ENCODE results near the gene OTOS.

Gene OTOS

DNA sequence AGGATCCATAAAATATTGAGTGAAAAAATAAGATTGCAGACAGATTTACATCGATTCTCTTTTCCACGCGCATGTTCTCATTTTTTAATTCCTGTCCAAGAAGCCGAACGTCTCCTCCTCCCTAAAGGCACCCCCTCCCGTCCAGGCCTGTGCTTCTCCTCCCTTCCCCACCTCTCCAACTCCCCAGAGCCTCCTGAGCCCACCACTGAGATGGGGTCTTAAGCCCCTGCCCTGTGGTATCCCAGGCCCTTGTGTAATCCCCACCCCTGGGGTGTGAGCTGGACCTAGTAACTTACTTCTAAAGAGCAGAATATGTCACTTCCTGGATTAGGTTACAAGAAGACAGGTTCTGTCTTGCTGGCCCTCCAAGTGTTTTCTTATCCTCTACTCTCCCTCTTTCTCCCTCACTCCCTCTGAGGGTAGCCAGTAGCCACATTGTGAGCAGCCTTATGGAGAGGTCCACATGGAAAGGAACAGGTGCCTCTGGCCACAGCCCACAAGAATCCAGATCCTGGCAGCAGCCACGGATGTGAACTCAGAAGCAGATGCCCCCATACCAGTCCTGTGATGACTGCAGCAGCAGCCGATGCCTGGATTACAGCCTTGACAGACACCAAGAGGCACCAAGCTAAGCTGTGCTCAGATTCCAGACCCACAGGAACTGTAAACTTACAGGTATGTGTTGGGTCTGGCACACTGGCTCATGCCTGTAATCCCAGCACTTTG lies 39.6 kb upstream of the OTOS start:
- peaks cover 0 to 2% (median 0%) of the 10 kb centered on the region in 5 donors for H3K4me1 ChIP-seq (ENCODE audit: control insufficient read depth in 5 of 5, insufficient read depth in 5 of 5, low read length in 5 of 5)
- no peak overlapping the region for H3K27ac ChIP-seq (ENCODE audit: low read depth, low read length)
- H3K9me3 ChIP-seq (ENCODE audit: control insufficient read depth in 5 of 5, low read length in 5 of 5) = no peaks in the 10 kb centered on the region
- H3K36me3 ChIP-seq (ENCODE audit: control insufficient read depth in 5 of 5, insufficient read depth in 5 of 5, low read length in 5 of 5) = no peaks in the 10 kb centered on the region
- H3K27me3 ChIP-seq (ENCODE audit: control insufficient read depth in 5 of 5, insufficient read depth in 4 of 5, low read length in 5 of 5) = peaks cover 0 to 28% (median 26%) of the 10 kb centered on the region in 5 donors
- H3K4me3 ChIP-seq (ENCODE audit: low read depth in 1 of 5, low read length in 5 of 5) = no peak overlapping the region
- no peak overlapping the region for H3K9ac ChIP-seq (ENCODE audit: low read length in 5 of 5)

DNA sequence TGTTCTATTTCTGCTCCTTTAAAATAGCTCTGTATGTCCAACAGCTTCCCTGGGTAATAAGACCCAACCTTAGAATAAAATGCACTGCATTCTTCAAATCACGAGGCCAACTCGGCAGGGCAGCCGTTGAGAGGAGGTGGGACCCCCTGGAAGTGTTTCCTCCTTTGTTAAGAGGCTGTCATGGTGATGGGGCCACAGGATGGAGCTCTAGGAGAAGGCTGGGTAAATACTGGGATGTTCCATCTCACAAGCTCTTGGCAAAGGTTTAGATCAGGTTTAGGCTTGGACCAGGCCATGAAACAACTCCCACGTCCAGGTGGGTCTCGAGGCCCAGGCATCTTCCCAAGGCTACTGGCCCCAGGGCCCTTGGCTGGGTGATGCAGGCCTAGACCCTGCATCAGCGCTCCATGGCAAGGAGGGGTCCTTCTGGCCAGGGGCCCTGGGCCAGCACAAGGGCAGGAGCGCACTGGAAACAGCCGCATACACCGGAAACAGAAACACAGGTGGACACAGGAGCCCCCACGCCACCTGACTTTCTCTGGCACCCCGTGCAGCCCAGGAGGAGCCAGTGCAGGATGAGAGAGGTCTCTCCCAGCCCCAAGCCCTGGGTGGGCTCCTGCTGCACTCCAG lies 38.8 kb upstream of the OTOS start:
- H3K36me3 ChIP-seq (ENCODE audit: control insufficient read depth in 5 of 5, insufficient read depth in 5 of 5, low read length in 5 of 5) = no peaks in the 10 kb centered on the region
- H3K4me3 ChIP-seq (ENCODE audit: low read depth in 1 of 5, low read length in 5 of 5) = no peak overlapping the region
- no peak overlapping the region for H3K9ac ChIP-seq (ENCODE audit: low read length in 5 of 5)
- peaks cover 5 to 31% (median 22%) of the 10 kb centered on the region in 5 donors for H3K27me3 ChIP-seq (ENCODE audit: control insufficient read depth in 5 of 5, insufficient read depth in 4 of 5, low read length in 5 of 5)
- peaks cover 0 to 2% (median 0%) of the 10 kb centered on the region in 5 donors for H3K4me1 ChIP-seq (ENCODE audit: control insufficient read depth in 5 of 5, insufficient read depth in 5 of 5, low read length in 5 of 5)
- H3K9me3 ChIP-seq (ENCODE audit: control insufficient read depth in 5 of 5, low read length in 5 of 5) = no peaks in the 10 kb centered on the region
- no peak overlapping the region for H3K27ac ChIP-seq (ENCODE audit: low read depth, low read length)

DNA sequence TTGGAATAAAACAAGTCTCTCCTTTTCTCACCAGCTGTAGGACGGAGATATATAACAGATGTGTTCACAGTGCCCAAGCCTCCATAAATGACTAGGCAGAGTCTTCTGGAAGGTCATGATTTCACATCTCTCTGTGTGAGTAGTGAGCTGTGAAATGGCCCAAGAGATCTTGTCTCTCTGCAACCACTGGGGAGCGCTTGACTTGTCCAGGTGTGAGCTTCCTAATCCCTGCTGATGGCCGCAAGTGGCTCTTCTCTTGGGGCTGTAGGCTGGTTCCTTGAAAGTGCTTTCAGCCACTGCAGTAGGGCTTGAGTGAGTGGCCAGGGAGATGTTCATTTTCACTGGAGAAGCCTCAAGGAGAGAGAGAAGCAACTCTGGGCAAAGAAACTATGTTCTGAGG lies 38.1 kb upstream of the OTOS start:
- Histone ChIP-seq H3K4me1 (ENCODE audit: control insufficient read depth in 5 of 5, insufficient read depth in 5 of 5, low read length in 5 of 5) (peaks cover 0 to 2% (median 0%) of the 10 kb centered on the region in 5 donors), H3K9ac (ENCODE audit: low read length in 5 of 5) (no peak overlapping the region), H3K27ac (ENCODE audit: low read depth, low read length) (no peak overlapping the region), H3K36me3 (ENCODE audit: control insufficient read depth in 5 of 5, insufficient read depth in 5 of 5, low read length in 5 of 5) (no peaks in the 10 kb centered on the region), H3K4me3 (ENCODE audit: low read depth in 1 of 5, low read length in 5 of 5) (no peak overlapping the region), H3K27me3 (ENCODE audit: control insufficient read depth in 5 of 5, insufficient read depth in 4 of 5, low read length in 5 of 5) (peaks cover 5 to 33% (median 22%) of the 10 kb centered on the region in 5 donors), H3K9me3 (ENCODE audit: control insufficient read depth in 5 of 5, low read length in 5 of 5) (no peaks in the 10 kb centered on the region)

DNA sequence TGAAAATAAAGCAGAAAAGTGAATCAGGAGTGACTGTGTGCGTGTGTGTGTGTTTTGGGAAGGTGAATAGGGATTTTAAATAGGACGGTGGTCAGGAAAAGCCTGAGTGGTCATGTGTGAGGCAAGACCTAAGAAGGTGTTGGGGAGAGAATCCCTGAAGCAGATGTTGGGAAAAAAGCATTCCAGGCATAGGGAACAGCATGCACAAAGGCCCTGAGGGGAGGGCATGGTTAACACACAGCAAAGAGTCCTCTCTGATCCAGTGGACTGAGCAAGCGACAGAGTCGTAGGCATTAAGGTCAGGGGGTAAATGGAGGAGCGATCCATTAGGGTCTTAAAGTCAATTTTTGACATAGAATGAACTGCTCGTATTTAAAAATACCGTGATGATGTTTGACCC lies 34.0 kb upstream of the OTOS start:
- Histone ChIP-seq H3K4me3 (ENCODE audit: low read depth in 1 of 5, low read length in 5 of 5) (no peak overlapping the region), H3K27ac (ENCODE audit: low read depth, low read length) (no peak overlapping the region), H3K9ac (ENCODE audit: low read length in 5 of 5) (no peak overlapping the region), H3K9me3 (ENCODE audit: control insufficient read depth in 5 of 5, low read length in 5 of 5) (no peaks in the 10 kb centered on the region), H3K4me1 (ENCODE audit: control insufficient read depth in 5 of 5, insufficient read depth in 5 of 5, low read length in 5 of 5) (no peaks in the 10 kb centered on the region), H3K36me3 (ENCODE audit: control insufficient read depth in 5 of 5, insufficient read depth in 5 of 5, low read length in 5 of 5) (no peaks in the 10 kb centered on the region), H3K27me3 (ENCODE audit: control insufficient read depth in 5 of 5, insufficient read depth in 4 of 5, low read length in 5 of 5) (peaks cover 5 to 25% (median 8%) of the 10 kb centered on the region in 5 donors)

DNA sequence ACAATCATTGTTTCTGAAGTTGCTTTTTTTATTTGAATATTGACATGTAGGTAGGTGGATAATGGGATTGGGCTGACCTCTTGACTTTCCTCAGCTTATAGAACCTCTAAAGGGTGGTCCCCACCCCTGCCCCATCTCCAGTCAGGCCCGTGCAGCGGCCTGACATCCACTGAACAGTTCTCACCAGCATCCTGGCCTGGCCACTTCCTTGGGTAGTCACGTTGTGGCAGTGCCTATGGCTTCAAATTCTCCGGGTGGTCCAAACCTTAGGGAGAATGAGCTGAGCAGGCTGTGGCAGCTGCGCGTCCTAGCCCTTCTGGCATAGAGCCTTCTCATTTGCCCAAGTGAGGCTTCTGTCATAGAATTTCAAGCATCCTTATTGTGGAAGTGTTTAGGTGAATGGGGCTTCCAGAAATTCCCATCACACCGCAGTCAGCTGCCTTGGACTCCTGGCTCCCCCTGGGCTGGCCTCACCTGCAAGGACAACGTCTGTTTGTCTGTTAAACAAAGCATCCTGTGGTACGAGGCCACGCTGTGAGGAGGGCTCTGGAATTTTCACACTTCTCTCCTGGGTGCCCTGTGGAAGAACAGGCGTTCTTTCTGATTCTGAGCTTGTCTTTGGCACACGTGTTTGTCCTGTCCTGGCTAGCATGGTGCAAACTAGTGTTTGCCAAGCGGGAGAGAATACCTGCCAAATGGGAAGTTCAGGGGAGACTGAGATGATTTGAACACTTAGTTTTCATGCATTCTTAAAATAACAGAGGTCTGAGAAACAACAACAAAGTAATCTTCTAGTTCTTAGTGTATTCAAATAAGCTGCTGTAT lies 31.8 kb upstream of the OTOS start:
- no peak overlapping the region for H3K27ac ChIP-seq (ENCODE audit: low read depth, low read length)
- no peak overlapping the region for H3K4me3 ChIP-seq (ENCODE audit: low read depth in 1 of 5, low read length in 5 of 5)
- H3K9ac ChIP-seq (ENCODE audit: low read length in 5 of 5) = no peak overlapping the region
- H3K4me1 ChIP-seq (ENCODE audit: control insufficient read depth in 5 of 5, insufficient read depth in 5 of 5, low read length in 5 of 5) = no peaks in the 10 kb centered on the region
- H3K36me3 ChIP-seq (ENCODE audit: control insufficient read depth in 5 of 5, insufficient read depth in 5 of 5, low read length in 5 of 5) = no peaks in the 10 kb centered on the region
- H3K27me3 ChIP-seq (ENCODE audit: control insufficient read depth in 5 of 5, insufficient read depth in 4 of 5, low read length in 5 of 5) = peaks cover 7 to 29% (median 11%) of the 10 kb centered on the region in 5 donors
- H3K9me3 ChIP-seq (ENCODE audit: control insufficient read depth in 5 of 5, low read length in 5 of 5) = no peaks in the 10 kb centered on the region

DNA sequence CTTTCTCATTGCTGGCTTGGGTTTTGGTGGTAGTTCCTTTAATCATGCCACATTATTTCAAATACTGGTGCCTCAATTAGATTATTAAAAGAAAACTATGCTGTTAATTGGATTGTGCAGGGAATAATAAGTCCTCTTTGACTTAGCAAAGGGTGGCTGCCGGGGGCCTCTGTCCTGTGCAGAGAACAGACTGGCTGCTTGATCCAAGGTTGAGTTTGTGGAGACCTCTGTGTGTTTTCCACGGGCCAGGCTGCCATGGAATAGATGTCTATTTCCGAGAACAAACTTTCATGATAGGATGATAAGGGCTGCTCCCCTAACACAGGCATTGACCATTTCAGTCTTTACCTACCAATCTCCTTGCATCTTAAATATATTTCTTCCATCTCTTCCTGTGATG lies 30.4 kb upstream of the OTOS start:
- Histone ChIP-seq H3K27ac (ENCODE audit: low read depth, low read length) (no peak overlapping the region), H3K9me3 (ENCODE audit: control insufficient read depth in 5 of 5, low read length in 5 of 5) (no peaks in the 10 kb centered on the region), H3K27me3 (ENCODE audit: control insufficient read depth in 5 of 5, insufficient read depth in 4 of 5, low read length in 5 of 5) (peaks cover 4 to 40% (median 19%) of the 10 kb centered on the region in 5 donors), H3K36me3 (ENCODE audit: control insufficient read depth in 5 of 5, insufficient read depth in 5 of 5, low read length in 5 of 5) (no peaks in the 10 kb centered on the region), H3K4me1 (ENCODE audit: control insufficient read depth in 5 of 5, insufficient read depth in 5 of 5, low read length in 5 of 5) (no peaks in the 10 kb centered on the region), H3K9ac (ENCODE audit: low read length in 5 of 5) (no peak overlapping the region), H3K4me3 (ENCODE audit: low read depth in 1 of 5, low read length in 5 of 5) (no peak overlapping the region)

DNA sequence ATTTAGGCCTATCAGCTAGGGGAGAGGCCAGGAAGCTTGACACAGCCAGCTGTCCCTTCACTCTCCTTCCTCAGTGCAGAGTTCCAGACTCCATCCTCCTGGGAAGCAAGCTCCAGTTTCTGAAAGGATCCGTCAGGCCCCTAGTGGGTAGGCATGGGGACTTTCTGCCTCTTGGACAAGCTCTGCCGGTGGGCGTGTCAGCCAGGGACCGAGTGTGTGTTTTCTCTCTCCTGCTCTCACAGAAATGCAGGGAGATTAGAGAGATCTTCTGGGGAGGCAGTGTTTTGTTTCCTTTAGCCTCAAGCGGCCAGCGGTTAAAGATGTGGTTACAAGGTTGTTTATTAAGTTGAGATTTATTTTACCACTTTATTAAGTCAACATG lies 29.9 kb upstream of the OTOS start:
- no peak overlapping the region for H3K4me3 ChIP-seq (ENCODE audit: low read depth in 1 of 5, low read length in 5 of 5)
- no peaks in the 10 kb centered on the region for H3K9me3 ChIP-seq (ENCODE audit: control insufficient read depth in 5 of 5, low read length in 5 of 5)
- H3K9ac ChIP-seq (ENCODE audit: low read length in 5 of 5) = no peak overlapping the region
- no peaks in the 10 kb centered on the region for H3K4me1 ChIP-seq (ENCODE audit: control insufficient read depth in 5 of 5, insufficient read depth in 5 of 5, low read length in 5 of 5)
- no peaks in the 10 kb centered on the region for H3K36me3 ChIP-seq (ENCODE audit: control insufficient read depth in 5 of 5, insufficient read depth in 5 of 5, low read length in 5 of 5)
- no peak overlapping the region for H3K27ac ChIP-seq (ENCODE audit: low read depth, low read length)
- H3K27me3 ChIP-seq (ENCODE audit: control insufficient read depth in 5 of 5, insufficient read depth in 4 of 5, low read length in 5 of 5) = peaks cover 4 to 40% (median 19%) of the 10 kb centered on the region in 5 donors

DNA sequence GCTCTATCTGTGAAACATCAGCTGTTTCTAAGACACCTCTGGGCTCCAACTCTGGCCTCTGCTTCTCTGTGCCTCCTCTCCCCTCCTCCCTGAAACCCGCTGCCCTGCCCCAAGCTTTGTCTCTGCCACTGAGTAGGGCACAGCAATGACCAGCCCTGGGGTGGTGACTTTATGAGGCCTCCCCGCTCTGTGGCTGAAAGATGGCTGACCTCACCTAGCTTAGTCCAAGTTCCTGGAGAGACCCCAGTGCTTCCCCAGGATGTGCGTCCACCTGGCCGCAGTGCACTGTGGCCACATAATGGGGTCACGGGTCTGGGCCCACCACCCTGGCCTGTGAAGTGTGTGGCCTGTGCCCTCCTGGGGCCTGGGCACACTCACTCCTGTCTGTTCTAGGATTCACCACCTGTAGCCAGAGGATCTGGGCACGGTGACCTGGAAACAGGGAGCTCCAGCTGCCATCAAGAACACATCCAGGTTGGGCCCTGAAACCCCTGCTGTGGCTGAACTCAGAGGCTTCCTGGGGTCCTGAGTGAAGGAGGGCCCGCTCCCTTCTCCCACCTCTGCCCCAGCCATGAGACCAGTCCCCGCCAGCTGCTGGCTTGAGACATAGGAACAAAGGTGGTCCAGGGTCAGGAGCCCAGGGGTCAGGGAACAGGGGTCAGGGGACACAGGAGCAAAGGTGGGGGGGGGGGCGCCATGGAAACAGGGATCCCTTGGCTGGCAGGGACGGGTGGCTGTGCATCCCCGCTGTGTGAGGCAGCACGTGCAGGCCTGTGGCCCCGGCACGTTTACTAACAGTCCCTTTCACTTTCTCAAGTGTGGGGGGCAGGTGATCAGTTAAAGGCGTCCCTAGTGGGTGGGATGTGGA lies 29.3 kb upstream of the OTOS start:
- H3K9me3 ChIP-seq (ENCODE audit: control insufficient read depth in 5 of 5, low read length in 5 of 5) = no peaks in the 10 kb centered on the region
- no peaks in the 10 kb centered on the region for H3K4me1 ChIP-seq (ENCODE audit: control insufficient read depth in 5 of 5, insufficient read depth in 5 of 5, low read length in 5 of 5)
- no peak overlapping the region for H3K9ac ChIP-seq (ENCODE audit: low read length in 5 of 5)
- H3K27ac ChIP-seq (ENCODE audit: low read depth, low read length) = no peak overlapping the region
- H3K4me3 ChIP-seq (ENCODE audit: low read depth in 1 of 5, low read length in 5 of 5) = no peak overlapping the region
- peaks cover 4 to 40% (median 19%) of the 10 kb centered on the region in 5 donors for H3K27me3 ChIP-seq (ENCODE audit: control insufficient read depth in 5 of 5, insufficient read depth in 4 of 5, low read length in 5 of 5)
- no peaks in the 10 kb centered on the region for H3K36me3 ChIP-seq (ENCODE audit: control insufficient read depth in 5 of 5, insufficient read depth in 5 of 5, low read length in 5 of 5)

DNA sequence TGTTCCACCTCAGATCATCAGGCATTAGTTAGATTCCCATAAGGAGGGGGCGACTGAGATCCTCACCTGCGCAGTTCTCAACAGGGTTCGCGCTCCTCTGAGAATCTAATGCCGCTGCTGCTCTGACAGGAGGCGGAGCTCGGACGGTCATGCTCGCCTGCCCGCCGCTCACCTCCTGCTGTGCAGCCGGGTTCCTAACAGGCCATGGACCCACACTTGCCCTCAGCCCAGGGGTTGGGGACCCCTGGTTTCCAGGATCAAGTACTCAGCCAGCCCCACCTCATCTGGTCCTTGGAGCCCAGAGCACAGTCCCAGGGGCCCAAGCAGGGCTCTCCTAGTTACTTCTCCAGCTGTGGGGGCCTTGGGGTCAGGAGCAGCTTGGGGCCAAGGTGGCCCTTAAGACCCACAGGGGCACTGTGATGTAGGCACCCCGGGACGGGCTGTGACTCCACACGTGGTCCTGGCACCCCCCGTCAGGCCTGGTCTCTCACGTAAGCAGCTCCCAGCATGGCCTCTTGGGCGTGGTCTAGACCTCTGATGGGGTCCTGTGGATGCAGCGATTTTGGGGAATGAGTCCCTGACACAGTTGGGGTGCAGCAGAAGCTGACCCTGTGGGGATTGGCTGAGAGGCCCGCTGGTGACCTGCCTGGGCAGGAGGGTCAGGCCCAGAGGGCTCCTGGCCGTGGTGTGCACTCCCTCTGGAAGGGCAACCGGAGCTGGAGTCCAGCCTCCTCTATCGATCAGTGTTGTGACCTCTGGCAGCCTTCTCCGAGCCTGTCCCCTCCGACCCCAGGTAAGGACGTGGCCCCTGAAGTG lies 28.3 kb upstream of the OTOS start:
- H3K4me3 ChIP-seq (ENCODE audit: low read depth in 1 of 5, low read length in 5 of 5) = no peak overlapping the region
- H3K27me3 ChIP-seq (ENCODE audit: control insufficient read depth in 5 of 5, insufficient read depth in 4 of 5, low read length in 5 of 5) = peaks cover 0 to 35% (median 17%) of the 10 kb centered on the region in 5 donors
- no peak overlapping the region for H3K27ac ChIP-seq (ENCODE audit: low read depth, low read length)
- no peaks in the 10 kb centered on the region for H3K9me3 ChIP-seq (ENCODE audit: control insufficient read depth in 5 of 5, low read length in 5 of 5)
- no peaks in the 10 kb centered on the region for H3K4me1 ChIP-seq (ENCODE audit: control insufficient read depth in 5 of 5, insufficient read depth in 5 of 5, low read length in 5 of 5)
- H3K36me3 ChIP-seq (ENCODE audit: control insufficient read depth in 5 of 5, insufficient read depth in 5 of 5, low read length in 5 of 5) = no peaks in the 10 kb centered on the region
- no peak overlapping the region for H3K9ac ChIP-seq (ENCODE audit: low read length in 5 of 5)

Data from subcutaneous abdominal adipose tissue (tissue), 5 donors.